ENCODE data around the gene CLCN2. TPM values are rescaled to one million over a fixed set of nuclear protein-coding genes. Genes with fewer than 3 reads are reported as not detected.

Gene CLCN2
- polyA plus RNA-seq, 2 of the 4 experiments (the other 2 are of a cell fraction): 2.2 to 5.4 TPM

DNA sequence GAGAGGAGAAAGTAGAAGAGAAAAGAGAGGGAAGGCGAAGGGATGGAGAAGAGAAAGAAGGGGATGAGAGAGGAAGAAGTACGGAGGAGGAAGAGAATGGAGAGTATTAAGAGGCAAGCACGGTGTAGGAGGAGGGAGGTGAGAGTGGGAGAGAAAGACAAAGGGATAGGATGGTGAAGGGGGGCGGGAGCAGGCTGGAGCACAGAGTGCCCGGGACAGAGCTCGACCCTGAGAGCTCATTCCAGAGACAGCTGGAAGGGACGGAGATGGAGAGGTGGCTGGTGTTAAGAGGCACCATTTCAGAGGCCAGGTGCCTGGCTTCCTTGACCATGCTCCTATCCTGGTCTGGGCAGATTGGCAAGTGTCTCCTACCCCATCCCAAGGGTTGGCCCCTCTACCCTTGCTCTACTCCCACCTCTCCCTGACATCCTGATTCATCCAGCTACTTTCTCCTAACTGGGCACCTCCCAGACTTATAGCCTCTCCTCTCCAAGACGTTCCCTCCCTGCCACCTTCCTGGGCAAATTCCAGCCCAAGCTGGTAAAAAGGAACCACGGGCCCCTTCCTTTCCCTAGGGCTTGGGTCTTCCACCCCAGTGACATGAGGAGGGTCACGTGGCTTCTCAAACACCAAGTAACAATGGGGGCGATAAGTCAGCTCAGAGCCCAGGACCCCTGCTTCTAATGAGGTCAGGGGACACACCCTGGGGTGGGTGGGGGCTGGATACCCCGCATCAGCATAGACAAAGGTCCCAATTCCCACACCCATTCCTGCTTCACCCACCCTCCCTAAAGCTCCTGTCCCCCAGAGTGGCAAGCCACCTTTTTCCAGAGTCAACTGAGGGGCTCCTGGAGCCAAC is 1.1 kb downstream of the CLCN2 start:
- ChIA-PET POLR2A (no interaction called here), CTCF (interaction anchor here (0.6 to 1.6 kb wide), 6 partner anchors 11 to 201 kb away, joined by 3 to 6 read pairs (median 3); partner anchors contain the start of gene EPHB3)
- H3K4me3 ChIP-seq: peak overlapping the region; percentile 79
- peak overlapping the region; percentile 94 to 97; a peak in 5 of 6 replicates for H3K27ac ChIP-seq
- ATAC-seq (no peak), DNase-seq (ENCODE audit: low read depth in 1 of 2, low spot score in 1 of 2) (no peak), FAIRE-seq (no peak)
- peaks cover 20% of the 10 kb centered on the region for H3K4me1 ChIP-seq
- H3K9me3 ChIP-seq: no peaks in the 10 kb centered on the region
- 84% methylated on average over 12 of the region's 12 CpGs for WGBS (ENCODE audit: missing lambda C conversion rate)
- no peak for TF ChIP-seq MYC (IDR thresholded peaks at IDR 0.05; ENCODE audit: borderline replicate concordance, low read length)
- TF ChIP-seq, protein P1, sequence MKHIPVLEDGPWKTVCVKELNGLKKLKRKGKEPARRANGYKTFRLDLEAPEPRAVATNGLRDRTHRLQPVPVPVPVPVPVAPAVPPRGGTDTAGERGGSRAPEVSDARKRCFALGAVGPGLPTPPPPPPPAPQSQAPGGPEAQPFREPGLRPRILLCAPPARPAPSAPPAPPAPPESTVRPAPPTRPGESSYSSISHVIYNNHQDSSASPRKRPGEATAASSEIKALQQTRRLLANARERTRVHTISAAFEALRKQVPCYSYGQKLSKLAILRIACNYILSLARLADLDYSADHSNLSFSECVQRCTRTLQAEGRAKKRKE (CRISPR knock-in tag; IDR thresholded peaks at IDR 0.05; ENCODE audit: low read depth): no peak
- no peak for TF ChIP-seq KDM1A (IDR thresholded peaks at IDR 0.05; ENCODE audit: low read depth)
- no peak for TF ChIP-seq ZFP36 (IDR thresholded peaks at IDR 0.05; ENCODE audit: borderline replicate concordance, partially characterized antibody)
- no peak for TF ChIP-seq EHF (CRISPR knock-in tag; IDR thresholded peaks at IDR 0.05)
- H3K4me2 ChIP-seq: peak overlapping the region; percentile 97

DNA sequence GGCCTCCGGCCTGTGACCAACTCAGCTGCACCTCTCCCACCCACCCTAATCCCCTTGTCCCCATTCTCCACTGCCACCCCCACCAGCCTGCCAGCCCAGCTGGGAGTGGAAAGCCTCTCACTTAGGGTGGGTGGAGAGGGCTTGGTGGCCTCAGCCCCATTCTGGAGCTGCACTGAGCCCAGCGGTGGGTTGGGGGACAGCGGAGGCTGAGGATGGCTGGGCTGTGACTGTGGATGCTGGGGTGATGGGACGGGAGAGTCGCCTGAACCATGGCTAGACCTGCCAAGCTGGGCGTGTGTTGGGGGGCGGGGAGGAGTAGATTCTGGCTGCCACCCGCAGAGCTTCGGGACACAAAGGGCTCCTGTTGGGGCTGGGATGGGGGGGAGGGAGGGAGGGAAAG is 1.8 kb downstream of the CLCN2 start:
- Histone ChIP-seq H3K9me3 (no peaks in the 10 kb centered on the region), H3K4me2 (no peak overlapping the region), H3K27ac (no peak overlapping the region), H3K4me3 (no peak overlapping the region), H3K4me1 (peaks cover 18% of the 10 kb centered on the region)
- POLR2A ChIA-PET: no interaction called here
- CTCF ChIA-PET: interaction anchor here (0.6 to 1.6 kb wide), 5 partner anchors 12 to 185 kb away, joined by 3 to 6 read pairs (median 4); no protein-coding TSS in a partner anchor
- WGBS (ENCODE audit: missing lambda C conversion rate): no CpG with 5 or more reads among the region's 9 CpGs
- ATAC-seq: no peak
- no peak for FAIRE-seq
- TF ChIP-seq, protein P2, sequence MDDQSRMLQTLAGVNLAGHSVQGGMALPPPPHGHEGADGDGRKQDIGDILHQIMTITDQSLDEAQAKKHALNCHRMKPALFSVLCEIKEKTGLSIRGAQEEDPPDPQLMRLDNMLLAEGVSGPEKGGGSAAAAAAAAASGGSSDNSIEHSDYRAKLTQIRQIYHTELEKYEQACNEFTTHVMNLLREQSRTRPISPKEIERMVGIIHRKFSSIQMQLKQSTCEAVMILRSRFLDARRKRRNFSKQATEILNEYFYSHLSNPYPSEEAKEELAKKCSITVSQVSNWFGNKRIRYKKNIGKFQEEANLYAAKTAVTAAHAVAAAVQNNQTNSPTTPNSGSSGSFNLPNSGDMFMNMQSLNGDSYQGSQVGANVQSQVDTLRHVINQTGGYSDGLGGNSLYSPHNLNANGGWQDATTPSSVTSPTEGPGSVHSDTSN (IDR thresholded peaks at IDR 0.05): no peak
- TF ChIP-seq PHF8 (IDR thresholded peaks at IDR 0.05; ENCODE audit: borderline replicate concordance, low read depth) (no peak), EHMT2 (IDR thresholded peaks at IDR 0.05; ENCODE audit: low read depth) (no peak), KDM1A (IDR thresholded peaks at IDR 0.05; ENCODE audit: low read depth) (no peak)
- TF ChIP-seq, protein P3, sequence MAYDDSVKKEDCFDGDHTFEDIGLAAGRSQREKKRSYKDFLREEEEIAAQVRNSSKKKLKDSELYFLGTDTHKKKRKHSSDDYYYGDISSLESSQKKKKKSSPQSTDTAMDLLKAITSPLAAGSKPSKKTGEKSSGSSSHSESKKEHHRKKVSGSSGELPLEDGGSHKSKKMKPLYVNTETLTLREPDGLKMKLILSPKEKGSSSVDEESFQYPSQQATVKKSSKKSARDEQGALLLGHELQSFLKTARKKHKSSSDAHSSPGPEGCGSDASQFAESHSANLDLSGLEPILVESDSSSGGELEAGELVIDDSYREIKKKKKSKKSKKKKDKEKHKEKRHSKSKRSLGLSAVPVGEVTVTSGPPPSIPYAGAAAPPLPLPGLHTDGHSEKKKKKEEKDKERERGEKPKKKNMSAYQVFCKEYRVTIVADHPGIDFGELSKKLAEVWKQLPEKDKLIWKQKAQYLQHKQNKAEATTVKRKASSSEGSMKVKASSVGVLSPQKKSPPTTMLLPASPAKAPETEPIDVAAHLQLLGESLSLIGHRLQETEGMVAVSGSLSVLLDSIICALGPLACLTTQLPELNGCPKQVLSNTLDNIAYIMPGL (CRISPR knock-in tag; IDR thresholded peaks at IDR 0.05; ENCODE audit: borderline replicate concordance): no peak
- no peak for DNase-seq (ENCODE audit: low read depth in 1 of 2, low spot score in 1 of 2)

DNA sequence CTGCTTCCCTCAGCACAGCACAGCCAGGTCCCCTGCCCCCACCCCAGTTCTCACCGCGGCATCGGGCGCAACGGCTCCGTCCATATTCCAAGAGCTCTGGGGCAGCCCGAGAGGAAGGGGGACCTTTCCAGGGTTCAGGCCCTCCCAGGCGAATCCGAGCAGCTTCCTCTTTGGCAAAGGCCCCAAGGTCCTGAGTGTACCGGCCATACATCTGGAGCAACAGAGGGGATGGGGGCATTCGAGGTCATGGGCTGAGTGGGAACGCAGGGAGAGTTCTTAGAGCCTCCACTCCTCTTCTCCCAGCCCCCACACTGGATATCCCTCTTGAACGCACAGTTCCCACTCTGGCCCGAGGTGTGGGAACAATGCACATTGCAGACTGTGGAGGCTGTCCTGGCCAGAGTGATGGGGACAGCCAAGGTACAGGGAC is 2.5 kb downstream of the CLCN2 start:
- no peak for ATAC-seq
- no peak for FAIRE-seq
- H3K4me3 ChIP-seq: no peak overlapping the region

More for the DNA sequence above, 2.5 kb downstream of the CLCN2 start:
- peaks cover 11% of the 10 kb centered on the region for H3K4me1 ChIP-seq
- CTCF ChIA-PET: interaction anchor here (0.7 to 0.8 kb wide), 2 partner anchors 184 to 185 kb away, joined by 4 read pairs; no protein-coding TSS in a partner anchor
- TF ChIP-seq NPAS2 (CRISPR knock-in tag; IDR thresholded peaks at IDR 0.05; ENCODE audit: borderline replicate concordance) (no peak), CBX8 (IDR thresholded peaks at IDR 0.05) (no peak), HEYL (CRISPR knock-in tag; IDR thresholded peaks at IDR 0.05) (no peak), RCOR1 (IDR thresholded peaks at IDR 0.05; ENCODE audit: low read depth, low read length) (no peak), EHF (CRISPR knock-in tag; IDR thresholded peaks at IDR 0.05) (no peak), ZFP36 (IDR thresholded peaks at IDR 0.05; ENCODE audit: borderline replicate concordance, partially characterized antibody) (no peak), SREBF2 (IDR thresholded peaks at IDR 0.05) (no peak), EHMT2 (IDR thresholded peaks at IDR 0.05; ENCODE audit: low read depth) (no peak), ESRRA (IDR thresholded peaks at IDR 0.05; ENCODE audit: borderline replicate concordance, low read length) (no peak), BHLHE40 (IDR thresholded peaks at IDR 0.05; ENCODE audit: low read depth, low read length) (no peak), EP300 (IDR thresholded peaks at IDR 0.05) (no peak), RNF2 (IDR thresholded peaks at IDR 0.05; ENCODE audit: borderline replicate concordance, low read depth) (no peak)
- TF ChIP-seq, protein P2 (IDR thresholded peaks at IDR 0.05): no peak
- H3K27ac ChIP-seq: no peak overlapping the region
- POLR2A ChIA-PET: no interaction called here
- no peak for DNase-seq (ENCODE audit: low read depth in 1 of 2, low spot score in 1 of 2)
- H3K4me2 ChIP-seq: no peak overlapping the region
- WGBS (ENCODE audit: missing lambda C conversion rate): 91% methylated on average over 9 of the region's 14 CpGs
- no peaks in the 10 kb centered on the region for H3K9me3 ChIP-seq

Data from A549 (cell line).